Esophagus squamous epithelium (tissue), 4 donors: Measurements from ENCODE around the gene GSDMA.

Source experiments
- CTCF ChIP-seq, 6 experiments: fragments of 450-650 bp in 4 of 6; fragments of 200-600 bp in 2 of 6; sonication (generic) in 2 of 6; IDR thresholded peaks; one replicate each; pipeline ENCODE4 v1.5.1; 2016 to 2019; ENCODE audit warnings: antibody characterized with exemption in 6 of 6, mild to moderate bottlenecking in 4 of 6, moderate library complexity in 4 of 6
- POLR2A ChIP-seq, 4 donors: fragments of 450-650 bp; IDR thresholded peaks; one replicate each; pipeline ENCODE4 v1.6.1; 2017; ENCODE audit warnings: antibody characterized with exemption in 4 of 4, mild to moderate bottlenecking in 4 of 4, moderate library complexity in 3 of 4

- no peak for TF ChIP-seq CTCF (IDR thresholded peaks at IDR 0.05)
- no peak for TF ChIP-seq POLR2A (IDR thresholded peaks at IDR 0.05)
These were observed 42.3 kb upstream of the GSDMA start for GRCh38 chr17:39920218-39921210.
